ENCODE results near the gene TOMM34. TPM values are rescaled to one million over a fixed set of nuclear protein-coding genes. Genes with fewer than 3 reads are reported as not detected.
A peak's percentile ranks its signal among the peaks of the same experiment; 100 is the strongest.

The TOMM34 gene
- total and polyA plus RNA-seq, 9 of the 15 experiments (the other 6 are each of a cell fraction or from before 2014, with no cell fraction given) = 18.1 to 69.4 (median 41.7) TPM

DNA sequence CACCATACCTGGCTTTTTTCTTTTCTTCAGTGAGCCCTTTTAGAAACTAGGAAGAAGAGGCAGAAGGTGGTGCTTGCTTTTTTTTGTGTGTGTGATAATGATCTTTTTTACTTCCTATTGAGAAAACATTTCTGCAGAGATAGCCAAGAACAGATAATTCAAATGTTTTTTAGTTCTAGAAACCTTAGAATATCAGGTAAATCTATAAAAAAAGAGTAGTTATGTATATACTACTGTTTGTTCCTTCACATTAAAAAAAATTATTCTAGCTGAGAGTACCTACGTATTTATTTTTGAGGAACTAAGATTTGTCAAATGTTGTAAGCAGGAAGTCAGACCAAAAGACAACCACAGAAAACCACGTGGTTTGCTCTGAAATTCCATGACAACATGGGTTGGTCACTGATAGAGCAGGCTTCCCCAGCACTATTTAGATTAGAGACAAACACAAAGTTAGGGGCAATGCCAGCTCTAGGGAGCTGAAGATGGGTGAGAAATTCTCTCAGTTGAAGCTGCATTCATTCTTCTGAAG lies 19.0 kb upstream of the TOMM34 start (continued):
- no peak for TF ChIP-seq MTA2 (IDR thresholded peaks at IDR 0.05; ENCODE audit: low read depth)
- no peak for TF ChIP-seq FIP1L1 (IDR thresholded peaks at IDR 0.05; ENCODE audit: low read depth, low read length, poor library complexity, severe bottlenecking)
- TF ChIP-seq, protein P1, sequence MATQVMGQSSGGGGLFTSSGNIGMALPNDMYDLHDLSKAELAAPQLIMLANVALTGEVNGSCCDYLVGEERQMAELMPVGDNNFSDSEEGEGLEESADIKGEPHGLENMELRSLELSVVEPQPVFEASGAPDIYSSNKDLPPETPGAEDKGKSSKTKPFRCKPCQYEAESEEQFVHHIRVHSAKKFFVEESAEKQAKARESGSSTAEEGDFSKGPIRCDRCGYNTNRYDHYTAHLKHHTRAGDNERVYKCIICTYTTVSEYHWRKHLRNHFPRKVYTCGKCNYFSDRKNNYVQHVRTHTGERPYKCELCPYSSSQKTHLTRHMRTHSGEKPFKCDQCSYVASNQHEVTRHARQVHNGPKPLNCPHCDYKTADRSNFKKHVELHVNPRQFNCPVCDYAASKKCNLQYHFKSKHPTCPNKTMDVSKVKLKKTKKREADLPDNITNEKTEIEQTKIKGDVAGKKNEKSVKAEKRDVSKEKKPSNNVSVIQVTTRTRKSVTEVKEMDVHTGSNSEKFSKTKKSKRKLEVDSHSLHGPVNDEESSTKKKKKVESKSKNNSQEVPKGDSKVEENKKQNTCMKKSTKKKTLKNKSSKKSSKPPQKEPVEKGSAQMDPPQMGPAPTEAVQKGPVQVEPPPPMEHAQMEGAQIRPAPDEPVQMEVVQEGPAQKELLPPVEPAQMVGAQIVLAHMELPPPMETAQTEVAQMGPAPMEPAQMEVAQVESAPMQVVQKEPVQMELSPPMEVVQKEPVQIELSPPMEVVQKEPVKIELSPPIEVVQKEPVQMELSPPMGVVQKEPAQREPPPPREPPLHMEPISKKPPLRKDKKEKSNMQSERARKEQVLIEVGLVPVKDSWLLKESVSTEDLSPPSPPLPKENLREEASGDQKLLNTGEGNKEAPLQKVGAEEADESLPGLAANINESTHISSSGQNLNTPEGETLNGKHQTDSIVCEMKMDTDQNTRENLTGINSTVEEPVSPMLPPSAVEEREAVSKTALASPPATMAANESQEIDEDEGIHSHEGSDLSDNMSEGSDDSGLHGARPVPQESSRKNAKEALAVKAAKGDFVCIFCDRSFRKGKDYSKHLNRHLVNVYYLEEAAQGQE (IDR thresholded peaks at IDR 0.05; ENCODE audit: borderline replicate concordance) = peak; percentile 8; the same call in 1 of the 2 replicates
- TF ChIP-seq, protein P1 (CRISPR knock-in tag; IDR thresholded peaks at IDR 0.05; ENCODE audit: low read depth) = no peak
- TF ChIP-seq NCOA2 (IDR thresholded peaks at IDR 0.05; ENCODE audit: partially characterized antibody in 2 of 2) = no peak
- TF ChIP-seq GATAD2B (IDR thresholded peaks at IDR 0.05; ENCODE audit: borderline replicate concordance) = no peak
- no peak for TF ChIP-seq ZBTB7A (IDR thresholded peaks at IDR 0.05; ENCODE audit: borderline replicate concordance, control insufficient read depth, low read depth, low read length)
- TF ChIP-seq, protein P2, sequence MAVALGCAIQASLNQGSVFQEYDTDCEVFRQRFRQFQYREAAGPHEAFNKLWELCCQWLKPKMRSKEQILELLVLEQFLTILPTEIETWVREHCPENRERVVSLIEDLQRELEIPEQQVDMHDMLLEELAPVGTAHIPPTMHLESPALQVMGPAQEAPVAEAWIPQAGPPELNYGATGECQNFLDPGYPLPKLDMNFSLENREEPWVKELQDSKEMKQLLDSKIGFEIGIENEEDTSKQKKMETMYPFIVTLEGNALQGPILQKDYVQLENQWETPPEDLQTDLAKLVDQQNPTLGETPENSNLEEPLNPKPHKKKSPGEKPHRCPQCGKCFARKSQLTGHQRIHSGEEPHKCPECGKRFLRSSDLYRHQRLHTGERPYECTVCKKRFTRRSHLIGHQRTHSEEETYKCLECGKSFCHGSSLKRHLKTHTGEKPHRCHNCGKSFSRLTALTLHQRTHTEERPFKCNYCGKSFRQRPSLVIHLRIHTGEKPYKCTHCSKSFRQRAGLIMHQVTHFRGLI (CRISPR knock-in tag; IDR thresholded peaks at IDR 0.05) = no peak
- TF ChIP-seq MED1 (CRISPR knock-in tag; IDR thresholded peaks at IDR 0.05; ENCODE audit: borderline replicate concordance) = no peak
- no peak for TF ChIP-seq MAFF (IDR thresholded peaks at IDR 0.05; ENCODE audit: low read length)
- no peak for TF ChIP-seq PURB (CRISPR knock-in tag; IDR thresholded peaks at IDR 0.05; ENCODE audit: low read depth)
- no peak for TF ChIP-seq SNRNP70 (optimal IDR thresholded peaks at IDR 0.05; ENCODE audit: low read depth, low read length)
- no peak for TF ChIP-seq CBX8 (IDR thresholded peaks at IDR 0.05; ENCODE audit: borderline replicate concordance, extremely low read depth, low read depth, low read length, poor library complexity, severe bottlenecking)
- 0 out of 4 replicates have a peak, but pooled peaks of 1 of the 2 experiments have one; percentile 24 for TF ChIP-seq TEAD1 (CRISPR knock-in tag; IDR thresholded peaks at IDR 0.05)
- TF ChIP-seq, protein P3, sequence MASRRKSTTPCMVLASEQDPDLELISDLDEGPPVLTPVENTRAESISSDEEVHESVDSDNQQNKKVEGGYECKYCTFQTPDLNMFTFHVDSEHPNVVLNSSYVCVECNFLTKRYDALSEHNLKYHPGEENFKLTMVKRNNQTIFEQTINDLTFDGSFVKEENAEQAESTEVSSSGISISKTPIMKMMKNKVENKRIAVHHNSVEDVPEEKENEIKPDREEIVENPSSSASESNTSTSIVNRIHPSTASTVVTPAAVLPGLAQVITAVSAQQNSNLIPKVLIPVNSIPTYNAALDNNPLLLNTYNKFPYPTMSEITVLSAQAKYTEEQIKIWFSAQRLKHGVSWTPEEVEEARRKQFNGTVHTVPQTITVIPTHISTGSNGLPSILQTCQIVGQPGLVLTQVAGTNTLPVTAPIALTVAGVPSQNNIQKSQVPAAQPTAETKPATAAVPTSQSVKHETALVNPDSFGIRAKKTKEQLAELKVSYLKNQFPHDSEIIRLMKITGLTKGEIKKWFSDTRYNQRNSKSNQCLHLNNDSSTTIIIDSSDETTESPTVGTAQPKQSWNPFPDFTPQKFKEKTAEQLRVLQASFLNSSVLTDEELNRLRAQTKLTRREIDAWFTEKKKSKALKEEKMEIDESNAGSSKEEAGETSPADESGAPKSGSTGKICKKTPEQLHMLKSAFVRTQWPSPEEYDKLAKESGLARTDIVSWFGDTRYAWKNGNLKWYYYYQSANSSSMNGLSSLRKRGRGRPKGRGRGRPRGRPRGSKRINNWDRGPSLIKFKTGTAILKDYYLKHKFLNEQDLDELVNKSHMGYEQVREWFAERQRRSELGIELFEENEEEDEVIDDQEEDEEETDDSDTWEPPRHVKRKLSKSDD (conservative IDR thresholded peaks at IDR 0.05; ENCODE audit: low read length) = no peak
